ENCODE data around the gene AVPR2.

Gene AVPR2

DNA sequence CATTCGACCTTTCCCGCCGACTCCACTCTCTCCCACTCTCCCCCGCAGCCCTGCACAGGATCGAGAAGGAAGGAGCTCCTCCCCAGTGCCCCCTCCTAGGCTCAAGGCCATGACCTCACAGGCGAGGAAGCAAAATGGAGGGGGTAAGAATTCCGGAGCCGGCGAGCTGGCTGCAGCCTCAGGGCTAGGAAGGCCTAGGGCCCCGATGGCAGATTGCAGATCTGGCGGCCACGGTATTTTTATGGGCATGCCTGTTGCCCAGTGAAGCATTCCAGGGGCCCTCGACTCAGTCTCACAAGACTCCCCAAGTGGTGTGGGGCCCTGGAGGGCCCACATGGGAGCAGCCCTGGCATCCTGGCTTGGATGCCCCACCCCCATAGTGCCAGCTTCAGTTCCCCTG is 17.6 kb upstream of the AVPR2 start:
- DNase-seq = no peak

DNA sequence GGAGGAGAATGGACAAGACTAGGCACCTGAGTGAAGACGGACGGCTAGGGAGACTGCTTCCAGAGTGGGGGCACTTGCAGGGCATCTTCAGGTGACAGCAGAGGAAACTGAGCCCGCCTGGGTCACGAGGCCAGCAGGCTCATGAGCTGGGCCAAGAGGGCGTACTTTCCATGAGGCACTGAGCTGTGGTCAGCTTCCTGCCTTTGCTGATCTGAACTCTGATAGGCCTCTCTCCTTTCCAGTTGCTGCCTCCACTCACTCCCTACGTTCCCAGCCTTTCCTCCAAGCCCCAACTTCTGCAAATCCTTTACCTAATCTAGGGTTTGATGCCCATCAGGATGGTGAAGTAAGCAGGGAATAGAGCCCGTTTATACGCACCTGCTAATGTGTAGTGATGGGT is 17.1 kb upstream of the AVPR2 start:
- DNase-seq = no peak

DNA sequence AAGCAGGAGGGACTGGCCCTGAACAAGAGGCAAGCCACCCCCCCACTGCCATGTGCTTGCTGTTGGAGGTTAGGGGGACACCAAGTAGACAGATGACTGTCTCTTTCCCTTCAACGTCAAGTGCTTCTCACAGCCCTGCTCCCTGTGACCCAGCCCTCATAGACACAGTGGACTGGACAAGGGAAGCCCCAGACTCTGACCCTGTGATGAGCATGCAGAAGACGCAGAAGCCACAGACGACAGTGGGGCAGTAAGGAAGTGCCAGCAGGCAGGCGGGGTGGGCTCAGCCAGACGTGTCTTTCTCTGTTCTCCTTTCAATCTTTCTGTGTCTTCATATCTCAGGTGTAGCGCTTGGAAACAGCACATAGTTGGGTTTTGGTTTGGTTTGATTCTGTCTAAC is 16.1 kb upstream of the AVPR2 start:
- no peak for DNase-seq

DNA sequence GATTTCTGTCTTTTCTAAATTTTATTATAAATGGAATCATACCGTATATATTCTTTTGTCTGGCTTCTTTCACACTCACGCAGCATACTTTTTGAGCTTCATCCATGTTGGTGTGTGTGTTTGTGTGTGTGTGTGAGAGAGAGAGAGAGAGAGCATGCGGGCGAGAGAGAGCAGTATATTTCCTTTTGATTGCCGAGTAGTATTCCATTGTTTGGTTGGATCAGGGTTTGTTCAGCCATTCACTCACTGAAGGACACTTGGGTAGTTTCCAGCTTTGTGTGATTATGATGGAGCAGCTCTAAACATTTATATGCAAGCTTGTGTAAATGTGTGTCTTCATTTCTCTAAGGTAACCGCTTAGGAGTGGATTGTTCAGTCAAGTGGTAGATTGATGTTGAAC is 15.3 kb upstream of the AVPR2 start:
- no peak for DNase-seq

DNA sequence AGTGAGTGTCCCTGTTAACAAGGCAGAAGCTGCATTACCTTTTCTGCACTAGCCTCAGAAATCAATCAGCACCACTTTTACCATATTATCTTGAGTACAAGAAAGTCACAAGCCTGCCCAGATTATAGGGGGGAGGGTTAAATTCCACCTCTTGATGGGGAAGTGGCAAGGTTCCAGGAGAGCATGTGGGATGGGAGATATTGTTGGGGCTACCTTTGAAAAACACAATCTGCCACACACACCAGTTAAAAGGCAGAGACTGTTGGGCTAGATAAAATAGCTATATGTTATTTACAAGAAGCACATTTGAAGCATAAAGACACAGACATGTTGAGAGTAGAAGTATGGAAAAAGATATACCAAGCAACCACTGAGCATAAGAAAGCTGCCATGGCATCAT is 6.6 kb upstream of the AVPR2 start:
- no peak for DNase-seq

DNA sequence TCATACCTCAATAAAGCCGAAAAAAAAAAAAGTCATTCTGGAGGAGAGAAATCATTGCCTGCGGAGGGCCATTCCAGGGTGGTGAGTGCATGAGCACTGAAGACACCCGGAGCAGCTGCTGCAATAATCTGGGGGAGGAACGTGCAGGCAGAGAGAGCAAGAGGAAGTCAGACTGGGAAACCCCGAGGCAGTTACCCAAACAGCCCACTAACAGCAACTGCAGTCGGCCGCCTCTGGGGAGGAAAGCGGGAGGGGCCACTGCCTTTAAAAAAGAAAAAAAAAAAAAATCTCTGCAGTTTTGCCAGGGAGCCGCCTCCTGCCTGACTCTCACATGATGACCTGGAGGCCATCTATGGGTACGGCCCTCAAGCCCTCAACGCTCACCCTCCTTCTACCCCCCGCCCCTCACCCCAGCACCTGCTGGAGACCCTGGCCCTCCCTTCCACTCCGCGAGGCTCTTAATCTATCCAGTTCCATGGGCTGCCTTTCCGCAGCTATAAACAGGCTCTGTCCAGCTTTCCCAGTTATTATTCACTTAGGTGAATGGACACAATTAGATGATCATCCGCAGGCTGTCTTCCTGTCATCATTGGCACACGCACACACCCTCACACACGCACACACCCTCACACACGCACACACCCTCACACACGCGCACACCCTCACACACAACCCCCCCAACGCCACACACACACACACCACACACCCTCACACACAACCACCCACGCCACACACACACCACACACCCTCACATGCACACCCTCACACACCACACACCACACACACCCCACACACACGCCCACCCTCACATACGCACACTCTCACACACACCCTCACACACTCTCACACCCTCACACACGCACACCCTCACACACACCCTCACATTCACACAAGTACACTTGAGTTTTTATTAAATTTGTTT is 3.4 kb upstream of the AVPR2 start:
- DNase-seq = peak; percentile 76 to 93

DNA sequence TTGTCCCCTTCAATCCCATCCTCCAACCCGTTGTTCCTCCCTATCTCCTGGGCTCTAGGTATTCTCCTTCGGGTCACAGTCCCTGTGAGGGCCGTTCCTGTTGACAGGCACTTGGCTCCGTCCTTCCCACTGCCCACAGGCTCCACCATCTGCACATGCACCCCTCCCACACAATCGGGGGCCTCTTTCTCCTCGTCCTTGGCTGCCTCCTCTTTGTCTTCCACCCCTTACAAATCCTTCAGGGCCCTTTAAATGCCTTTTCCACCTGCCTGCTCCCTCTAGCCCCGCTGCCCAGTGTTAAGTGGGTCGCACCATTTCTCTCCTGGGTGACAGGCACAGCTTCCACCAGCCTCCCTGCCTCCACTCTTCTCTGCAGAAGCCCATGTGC is 2.7 kb upstream of the AVPR2 start:
- DNase-seq = no peak

DNA sequence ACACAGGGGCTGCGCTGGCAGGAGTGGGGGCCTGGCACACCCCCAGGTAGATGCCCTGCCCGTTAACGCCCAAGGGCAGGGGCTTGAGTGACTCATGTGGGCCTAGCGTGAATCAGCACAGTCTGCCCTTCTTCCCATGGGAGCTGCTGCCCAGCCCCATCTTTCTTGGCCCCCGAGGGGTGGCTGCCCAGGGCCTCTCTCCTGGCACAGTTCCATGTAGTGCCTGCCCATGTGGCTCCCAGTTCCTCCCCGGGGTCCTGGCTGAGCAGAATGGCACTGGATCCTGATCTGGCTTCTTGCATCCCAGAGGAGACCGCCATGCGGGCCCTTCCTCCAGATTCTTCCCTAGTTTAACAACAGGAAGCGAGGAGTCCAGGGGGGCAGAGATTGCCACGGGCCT is 2.1 kb upstream of the AVPR2 start:
- no peak for DNase-seq

DNA sequence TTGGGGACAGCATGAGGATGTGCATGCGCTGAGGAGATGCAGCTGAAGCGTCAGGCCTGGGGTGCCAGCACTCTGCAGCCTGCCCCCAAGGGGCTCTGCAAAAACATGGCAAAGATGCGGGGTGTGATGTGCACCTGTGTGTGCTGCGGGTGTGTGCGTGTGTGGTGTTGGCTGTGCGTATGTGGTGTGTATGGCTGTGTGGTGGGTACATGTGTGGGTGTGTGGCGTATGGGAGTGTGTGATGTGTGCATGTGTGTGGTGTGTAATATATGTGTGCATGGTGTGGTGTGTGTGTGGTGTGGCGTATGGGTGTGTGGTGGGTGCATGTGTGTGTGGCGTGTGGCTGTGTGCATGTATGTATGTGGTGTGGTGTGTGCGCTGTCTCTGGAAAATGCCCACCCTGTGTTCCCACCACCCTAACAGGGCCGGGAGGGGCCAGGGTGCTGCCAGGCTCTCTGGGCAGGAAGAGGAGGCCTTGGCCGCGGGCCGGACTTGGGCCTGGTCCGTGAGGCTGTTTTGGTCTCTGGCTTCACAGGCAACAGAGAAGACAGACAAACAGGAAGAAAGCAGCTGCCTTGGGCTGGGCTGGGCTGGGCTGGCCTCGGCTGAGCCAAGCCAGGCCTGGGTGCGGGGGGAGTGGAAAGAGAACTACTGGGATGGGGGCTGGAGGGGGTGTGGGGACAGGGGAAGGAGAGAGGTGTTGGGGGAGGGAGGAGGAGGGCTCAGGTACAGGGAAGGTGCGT is 1.1 kb upstream of the AVPR2 start:
- DNase-seq = no peak

DNA sequence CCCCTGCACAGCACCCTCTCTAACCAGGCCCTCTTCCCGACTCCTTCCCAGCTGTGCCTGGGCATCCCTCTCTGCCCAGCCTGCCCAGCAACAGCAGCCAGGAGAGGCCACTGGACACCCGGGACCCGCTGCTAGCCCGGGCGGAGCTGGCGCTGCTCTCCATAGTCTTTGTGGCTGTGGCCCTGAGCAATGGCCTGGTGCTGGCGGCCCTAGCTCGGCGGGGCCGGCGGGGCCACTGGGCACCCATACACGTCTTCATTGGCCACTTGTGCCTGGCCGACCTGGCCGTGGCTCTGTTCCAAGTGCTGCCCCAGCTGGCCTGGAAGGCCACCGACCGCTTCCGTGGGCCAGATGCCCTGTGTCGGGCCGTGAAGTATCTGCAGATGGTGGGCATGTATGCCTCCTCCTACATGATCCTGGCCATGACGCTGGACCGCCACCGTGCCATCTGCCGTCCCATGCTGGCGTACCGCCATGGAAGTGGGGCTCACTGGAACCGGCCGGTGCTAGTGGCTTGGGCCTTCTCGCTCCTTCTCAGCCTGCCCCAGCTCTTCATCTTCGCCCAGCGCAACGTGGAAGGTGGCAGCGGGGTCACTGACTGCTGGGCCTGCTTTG is 1.1 kb downstream of the AVPR2 start:
- no peak for DNase-seq

DNA sequence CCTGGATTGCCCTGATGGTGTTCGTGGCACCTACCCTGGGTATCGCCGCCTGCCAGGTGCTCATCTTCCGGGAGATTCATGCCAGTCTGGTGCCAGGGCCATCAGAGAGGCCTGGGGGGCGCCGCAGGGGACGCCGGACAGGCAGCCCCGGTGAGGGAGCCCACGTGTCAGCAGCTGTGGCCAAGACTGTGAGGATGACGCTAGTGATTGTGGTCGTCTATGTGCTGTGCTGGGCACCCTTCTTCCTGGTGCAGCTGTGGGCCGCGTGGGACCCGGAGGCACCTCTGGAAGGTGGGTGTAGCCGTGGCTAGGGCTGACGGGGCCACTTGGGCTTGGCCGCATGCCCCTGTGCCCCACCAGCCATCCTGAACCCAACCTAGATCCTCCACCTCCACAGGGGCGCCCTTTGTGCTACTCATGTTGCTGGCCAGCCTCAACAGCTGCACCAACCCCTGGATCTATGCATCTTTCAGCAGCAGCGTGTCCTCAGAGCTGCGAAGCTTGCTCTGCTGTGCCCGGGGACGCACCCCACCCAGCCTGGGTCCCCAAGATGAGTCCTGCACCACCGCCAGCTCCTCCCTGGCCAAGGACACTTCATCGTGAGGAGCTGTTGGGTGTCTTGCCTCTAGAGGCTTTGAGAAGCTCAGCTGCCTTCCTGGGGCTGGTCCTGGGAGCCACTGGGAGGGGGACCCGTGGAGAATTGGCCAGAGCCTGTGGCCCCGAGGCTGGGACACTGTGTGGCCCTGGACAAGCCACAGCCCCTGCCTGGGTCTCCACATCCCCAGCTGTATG is 1.8 kb downstream of the AVPR2 start:
- DNase-seq = no peak

DNA sequence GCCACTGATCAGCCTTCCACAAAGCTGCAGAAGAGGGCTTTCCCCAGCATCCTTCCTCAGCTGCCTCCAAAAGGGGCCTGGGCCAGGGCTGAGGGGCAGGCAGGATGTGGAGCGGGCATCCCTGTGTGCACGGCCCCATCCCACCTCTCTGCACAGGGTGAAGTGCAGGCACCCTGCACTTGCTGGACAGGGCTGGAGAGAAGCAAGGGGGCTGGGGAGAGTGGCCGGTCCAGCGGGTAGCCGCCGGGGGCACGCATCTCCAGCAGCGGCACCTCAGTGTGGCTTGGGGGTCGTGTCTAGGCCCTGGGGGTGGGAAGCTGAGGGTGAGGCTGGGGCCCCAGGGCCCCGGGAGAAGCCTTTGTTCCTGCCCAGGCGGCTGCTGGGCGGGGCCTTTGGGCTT is 3.0 kb downstream of the AVPR2 start:
- DNase-seq = no peak

DNA sequence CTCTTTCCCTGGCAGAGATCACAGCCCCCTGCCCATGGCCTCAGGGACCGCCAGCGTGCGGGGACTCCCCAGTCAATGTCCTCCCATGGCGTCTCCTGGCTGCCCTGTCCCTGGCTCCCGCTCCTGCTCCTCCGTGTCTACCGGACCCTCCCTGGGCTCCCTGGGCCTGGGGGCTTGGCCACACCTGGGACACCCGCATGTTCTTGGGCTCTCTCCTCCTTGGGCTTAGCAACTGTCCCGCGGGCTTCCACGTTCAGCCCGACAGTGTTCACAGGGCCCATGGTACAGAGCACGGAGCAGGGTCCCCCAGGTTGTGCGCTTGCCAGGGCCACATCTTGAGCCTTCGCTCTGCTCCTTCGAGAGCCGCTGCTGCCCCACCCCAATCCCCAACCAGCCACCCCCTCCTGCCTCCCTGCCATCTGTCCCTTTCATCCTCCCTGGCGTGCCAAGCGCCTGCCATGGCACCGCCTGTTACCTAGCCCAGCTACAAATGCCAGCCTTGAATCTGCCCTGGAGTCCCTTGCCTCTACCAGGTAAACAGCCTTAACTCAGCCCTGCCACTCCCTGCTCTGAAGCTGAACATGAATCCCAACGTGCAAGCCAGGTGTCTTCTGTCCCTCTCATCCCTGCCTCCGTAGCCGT is 3.9 kb downstream of the AVPR2 start:
- DNase-seq = no peak

DNA sequence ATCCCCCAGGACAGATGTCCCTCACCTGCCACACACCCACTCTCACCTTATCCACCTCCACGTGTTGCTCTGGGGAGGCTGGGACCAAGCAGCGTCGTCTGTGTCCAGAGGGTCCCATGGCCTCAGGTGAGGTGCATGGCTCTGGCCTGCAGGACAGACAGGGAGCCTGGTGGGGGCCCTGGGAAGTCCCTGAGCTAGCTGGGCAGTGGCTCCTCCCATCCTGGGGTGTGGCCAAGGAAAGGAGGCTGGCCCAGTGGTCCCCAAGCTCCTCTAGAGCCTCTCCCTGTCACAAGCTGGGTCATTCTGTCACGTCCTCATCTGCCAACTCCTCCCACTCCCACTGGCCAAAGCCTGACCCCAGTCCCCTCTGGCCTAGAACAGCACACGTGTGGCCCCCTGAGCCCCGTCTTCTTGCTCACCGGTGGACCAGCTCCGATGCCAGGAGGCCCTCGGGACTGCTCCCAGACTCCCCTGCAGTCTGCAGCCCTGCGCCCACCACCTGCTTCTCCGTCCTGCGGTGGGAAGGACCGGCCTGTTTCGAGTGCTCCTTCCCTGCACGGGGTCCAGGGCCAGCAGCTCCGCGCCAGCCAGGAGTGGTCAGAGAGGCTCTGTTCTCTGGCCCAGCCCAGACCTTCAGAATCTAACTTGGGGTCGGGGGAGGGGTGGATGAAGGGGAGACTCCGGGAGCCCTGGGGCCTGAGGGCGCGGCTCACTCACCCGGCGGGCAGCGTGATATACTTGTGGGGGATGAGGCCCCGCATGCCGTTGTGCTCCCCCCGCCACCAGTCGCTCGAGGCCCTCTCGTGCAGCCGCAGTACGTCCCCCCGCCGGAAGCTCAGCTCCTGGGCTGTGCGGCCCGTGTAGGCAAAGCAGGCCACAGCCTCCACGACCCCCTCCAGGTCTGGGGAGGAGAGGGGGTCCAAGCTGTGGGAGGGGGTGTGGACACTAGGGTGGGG is 4.8 kb downstream of the AVPR2 start:
- no peak for DNase-seq

DNA sequence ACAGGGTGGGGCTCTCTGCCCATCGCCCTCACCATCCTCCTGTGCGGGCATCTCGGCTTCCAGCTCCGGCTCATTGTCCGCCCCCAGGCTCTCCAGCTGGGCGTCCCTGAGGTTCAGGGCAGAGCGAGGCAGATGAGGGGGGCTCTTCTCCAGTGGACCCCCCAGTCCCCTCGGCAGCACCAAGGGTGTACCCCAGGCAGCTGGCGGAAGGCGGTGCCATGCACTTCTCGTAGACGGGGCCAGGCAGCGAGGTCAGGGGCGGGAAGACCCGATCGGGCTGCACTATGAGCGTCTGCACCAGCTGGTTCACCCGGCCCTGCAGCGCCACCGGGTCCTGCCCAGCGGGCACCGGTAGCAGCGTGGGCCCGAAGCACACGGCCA is 5.5 kb downstream of the AVPR2 start:
- DNase-seq = no peak

DNA sequence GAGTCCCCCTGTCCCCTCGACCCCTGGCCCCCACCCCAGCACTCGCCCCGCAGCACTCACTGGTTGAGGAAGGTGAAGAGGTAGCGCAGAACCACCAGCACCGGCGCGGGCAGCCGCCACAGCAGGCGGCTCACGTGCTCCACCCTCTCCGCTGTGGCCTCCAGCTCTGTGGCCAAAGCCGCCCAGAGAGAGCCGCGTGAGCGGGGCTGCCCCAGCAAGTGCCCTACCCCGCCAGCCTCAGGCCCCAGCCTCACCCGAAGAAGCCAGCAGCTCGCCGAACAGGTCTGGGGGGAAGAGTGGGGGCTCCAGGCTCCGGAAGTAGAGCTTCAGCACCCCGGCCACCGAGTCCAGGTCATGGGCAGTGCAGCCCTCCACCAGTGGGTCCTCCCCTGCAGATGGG is 6.0 kb downstream of the AVPR2 start:
- DNase-seq = no peak

DNA sequence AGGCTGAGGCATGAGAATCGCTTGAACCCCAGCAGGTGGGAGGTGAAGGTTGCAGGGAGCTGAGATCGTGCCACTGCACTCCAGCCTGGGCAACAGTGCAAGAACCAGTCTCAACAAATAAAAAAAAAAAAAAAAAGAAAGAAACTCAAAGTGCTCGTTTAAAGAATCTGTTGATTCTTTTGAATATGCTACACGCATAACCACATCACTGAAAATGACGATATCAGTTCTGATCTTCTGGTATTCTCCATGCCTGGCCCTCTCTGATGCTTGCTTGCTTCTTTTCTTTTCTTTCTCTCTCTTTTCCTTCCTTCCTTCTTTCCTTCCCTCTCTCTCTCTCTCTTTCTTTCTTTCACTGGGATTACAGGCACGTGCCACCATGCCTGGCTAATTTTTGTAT is 7.3 kb downstream of the AVPR2 start:
- DNase-seq = no peak

DNA sequence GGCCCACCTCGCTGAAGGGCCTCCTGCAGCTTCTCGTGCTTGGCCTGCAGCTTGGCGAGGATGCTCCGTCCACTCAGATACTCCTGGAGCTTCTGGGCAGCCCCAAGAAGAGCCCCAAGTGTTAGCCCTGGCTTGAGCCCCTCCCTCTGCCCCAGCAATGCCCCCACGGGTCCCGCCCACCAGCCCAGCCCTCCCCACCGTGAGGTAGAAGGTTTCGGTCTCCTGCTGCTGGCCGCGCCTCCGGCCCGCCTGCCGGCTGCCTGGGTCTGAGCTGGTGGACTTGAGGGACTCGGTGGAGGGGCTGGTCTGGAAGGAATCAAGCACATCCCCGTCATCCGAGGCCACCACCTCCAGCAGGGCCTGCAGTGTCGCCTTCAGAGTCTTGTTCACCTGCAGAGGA is 8.7 kb downstream of the AVPR2 start:
- DNase-seq = no peak

DNA sequence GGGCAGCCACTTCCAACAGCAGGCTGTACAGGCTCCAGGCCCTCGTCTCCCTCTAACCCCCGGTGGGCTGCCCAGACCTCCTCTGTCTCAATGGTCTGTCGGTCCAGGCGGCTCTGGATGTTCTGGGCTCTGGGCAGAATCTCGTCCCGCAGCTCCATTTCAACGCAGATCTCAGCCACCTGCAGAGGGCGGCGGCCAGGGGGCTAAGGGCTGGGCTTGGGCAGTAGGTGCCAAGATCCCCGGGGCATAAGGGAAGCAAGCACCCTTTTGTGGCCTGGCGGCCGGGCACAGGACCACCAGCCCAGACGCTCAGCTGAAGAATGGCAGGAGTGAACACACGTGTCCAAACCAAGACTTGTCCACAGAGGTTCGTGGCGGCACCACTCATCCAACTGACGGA is 9.2 kb downstream of the AVPR2 start:
- DNase-seq = no peak

DNA sequence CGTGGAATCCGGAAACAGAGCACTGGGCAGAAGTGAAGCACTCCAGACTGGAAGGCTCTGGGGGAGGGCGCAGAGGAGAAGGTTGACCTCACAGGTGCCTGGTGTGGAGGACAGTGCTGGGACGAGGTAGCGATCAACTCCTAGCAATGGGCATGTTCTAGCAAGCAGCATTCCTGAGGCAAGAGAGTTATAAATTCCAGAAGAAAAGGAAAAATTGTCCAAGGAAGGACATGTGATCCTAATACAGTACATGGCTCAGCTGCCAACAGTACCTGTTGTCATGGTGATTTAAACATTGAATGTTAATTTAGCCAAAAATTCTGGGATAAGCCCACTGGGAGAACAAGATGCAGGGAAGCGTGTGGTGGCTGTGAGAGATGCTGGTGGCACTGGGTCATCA is 13.4 kb downstream of the AVPR2 start:
- no peak for DNase-seq

DNA sequence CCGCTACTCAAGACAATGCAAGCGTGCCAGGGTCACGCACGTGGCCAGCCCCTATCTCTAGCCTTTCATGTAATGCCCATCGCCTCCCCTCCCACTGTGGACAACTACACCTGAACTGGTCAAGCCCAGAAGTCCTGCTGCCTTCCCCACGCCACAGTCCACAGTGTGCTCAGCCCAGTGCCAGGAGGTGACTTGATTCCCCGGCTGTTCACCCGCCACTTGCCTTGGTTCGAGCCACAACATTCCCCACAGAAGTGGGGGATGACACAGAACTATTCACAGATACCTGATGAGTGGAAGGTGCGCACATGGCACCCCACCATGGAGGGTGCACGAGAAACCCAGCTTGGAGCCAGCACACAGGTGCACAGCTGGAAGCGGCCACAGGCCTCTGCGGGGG is 14.8 kb downstream of the AVPR2 start:
- DNase-seq = no peak

DNA sequence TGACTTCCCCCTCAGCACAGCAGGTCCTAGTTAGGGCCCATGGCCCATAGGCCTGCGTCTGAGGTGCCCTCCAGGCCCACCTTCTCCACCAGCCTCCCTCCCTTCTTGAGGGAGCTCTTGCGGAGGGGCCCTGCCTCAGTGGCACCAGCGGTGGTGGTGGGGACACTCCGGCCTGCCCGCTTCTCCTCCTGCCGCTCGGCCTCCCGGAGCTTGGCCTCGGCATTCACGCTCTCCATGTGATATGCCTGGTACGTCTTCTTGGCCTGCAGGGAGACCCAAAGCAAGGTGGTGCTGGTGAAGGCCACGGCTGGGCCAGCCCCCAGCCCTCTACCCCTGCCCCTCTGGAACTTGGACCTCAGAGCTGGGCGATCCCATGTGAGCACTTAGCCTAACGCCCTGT is 16.1 kb downstream of the AVPR2 start:
- no peak for DNase-seq

Data from AML-193 (cell line).